ENCODE results near the gene POLR2F. TPM values are rescaled to one million over a fixed set of nuclear protein-coding genes. Genes with fewer than 3 reads are reported as not detected.

The POLR2F gene
- total RNA-seq, 4 donors from 2014 or later, result 31.7 to 56.1 (median 46.9) TPM

DNA sequence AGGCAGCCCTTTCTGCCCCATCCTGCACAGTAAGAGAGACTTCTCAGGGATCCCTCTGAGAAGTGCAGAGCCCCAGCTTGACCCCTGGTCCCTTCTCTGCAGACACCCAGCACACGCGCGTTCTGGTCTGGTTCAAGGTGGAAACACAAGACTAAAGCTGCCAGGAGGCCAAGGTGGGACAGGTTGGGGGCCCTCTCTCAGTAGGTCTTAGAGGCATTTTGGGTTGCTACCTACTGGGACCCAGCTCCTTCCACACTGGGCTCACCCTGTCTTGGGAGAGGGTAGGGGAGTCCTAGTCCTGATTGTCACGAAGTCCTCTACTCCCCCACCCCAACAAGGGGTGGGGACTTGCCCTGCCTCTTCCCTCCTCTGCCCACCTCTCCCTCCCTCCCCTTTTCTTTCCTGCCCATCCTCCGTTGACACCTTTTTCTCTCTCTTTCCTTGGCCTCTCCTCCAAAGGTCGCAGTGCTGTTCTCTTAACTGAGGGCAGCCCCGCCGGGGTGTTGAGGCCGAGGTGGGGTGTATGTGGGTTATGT lies 31.6 kb downstream of the POLR2F start:
- H3K36me3 ChIP-seq, result no peaks in the 10 kb centered on the region
- H3K27ac ChIP-seq, result no peak overlapping the region
- TF ChIP-seq CTCF (IDR thresholded peaks at IDR 0.05) (no peak), POLR2A (IDR thresholded peaks at IDR 0.05) (no peak)
- no peaks in the 10 kb centered on the region for H3K9me3 ChIP-seq
- H3K4me1 ChIP-seq, result no peaks in the 10 kb centered on the region
- intact Hi-C loops (cut with DNase I), result no loop called here
- no peaks in the 10 kb centered on the region for H3K27me3 ChIP-seq
- H3K4me3 ChIP-seq, result no peak overlapping the region
- DNase-seq, result no peak
- WGBS, 2 donors, result 73 to 84% methylated on average over 6 of the region's 9 CpGs

DNA sequence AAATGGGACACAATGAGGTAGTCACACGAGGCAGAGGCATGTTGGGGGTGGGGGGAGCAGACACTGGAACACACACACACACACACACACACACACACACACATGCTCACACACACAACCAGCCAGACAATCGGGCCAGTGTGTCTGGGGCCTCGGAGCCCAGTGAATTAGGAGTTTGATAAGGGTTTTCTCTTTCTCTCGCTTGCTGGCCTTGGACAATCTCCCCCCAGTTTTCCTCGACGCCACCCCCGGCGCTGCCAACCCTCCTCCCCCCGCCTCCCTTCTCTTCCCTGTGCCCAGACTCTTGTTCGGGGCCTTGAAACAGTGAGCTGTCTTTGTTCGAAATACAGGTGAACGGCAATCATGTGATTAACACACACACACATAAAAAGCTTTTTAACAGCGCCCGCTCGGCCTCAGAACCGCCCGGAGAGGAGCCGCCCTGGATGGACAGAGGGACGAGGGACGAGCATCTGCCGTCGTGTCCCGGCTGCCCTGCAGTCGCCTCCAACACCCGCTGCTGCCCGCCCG lies 32.3 kb downstream of the POLR2F start:
- H3K27ac ChIP-seq, result peak overlapping the region in 1 of 4 donors; percentile 14
- H3K9me3 ChIP-seq, result no peaks in the 10 kb centered on the region
- DNase-seq, result no peak
- H3K27me3 ChIP-seq, result no peaks in the 10 kb centered on the region
- TF ChIP-seq CTCF (IDR thresholded peaks at IDR 0.05), result no peak
- no peak for TF ChIP-seq POLR2A (IDR thresholded peaks at IDR 0.05)
- H3K36me3 ChIP-seq, result no peaks in the 10 kb centered on the region
- WGBS, 2 donors, result 82 to 89% methylated on average over 14 to 17 of the region's 27 CpGs
- H3K4me1 ChIP-seq, result no peaks in the 10 kb centered on the region
- H3K4me3 ChIP-seq, result no peak overlapping the region
- intact Hi-C loops (cut with DNase I), result no loop called here

GRCh38 chr22:37986371-37986770 lies 32.9 kb downstream of the POLR2F start:
- no peaks in the 10 kb centered on the region for H3K9me3 ChIP-seq
- no peak for DNase-seq
- no peaks in the 10 kb centered on the region for H3K36me3 ChIP-seq
- WGBS, 2 donors, result 80 to 89% methylated on average over 3 to 5 of the region's 7 CpGs
- no peaks in the 10 kb centered on the region for H3K27me3 ChIP-seq
- H3K27ac ChIP-seq, result peak overlapping the region in 1 of 4 donors; percentile 14
- no peaks in the 10 kb centered on the region for H3K4me1 ChIP-seq
- TF ChIP-seq POLR2A (IDR thresholded peaks at IDR 0.05) (no peak), CTCF (IDR thresholded peaks at IDR 0.05) (no peak)
- intact Hi-C loops (cut with DNase I), result no loop called here
- peak overlapping the region in 1 of 4 donors; percentile 7 for H3K4me3 ChIP-seq

- Histone ChIP-seq H3K27me3 (no peaks in the 10 kb centered on the region), H3K36me3 (no peaks in the 10 kb centered on the region), H3K4me3 (no peak overlapping the region), H3K27ac (no peak overlapping the region), H3K9me3 (no peaks in the 10 kb centered on the region), H3K4me1 (no peaks in the 10 kb centered on the region)
- TF ChIP-seq POLR2A (IDR thresholded peaks at IDR 0.05), result no peak
- no peak for TF ChIP-seq CTCF (IDR thresholded peaks at IDR 0.05)
- 88 to 89% methylated on average over 8 to 10 of the region's 14 CpGs for WGBS, 2 donors
- DNase-seq, result no peak
- intact Hi-C loops (cut with DNase I), result no loop called here
These were observed 35.9 kb downstream of the POLR2F start for GRCh38 chr22:37989146-37990045.

- no peak for DNase-seq
- TF ChIP-seq CTCF (IDR thresholded peaks at IDR 0.05) (no peak), POLR2A (IDR thresholded peaks at IDR 0.05) (no peak)
- Histone ChIP-seq H3K27ac (no peak overlapping the region), H3K4me3 (no peak overlapping the region), H3K36me3 (no peaks in the 10 kb centered on the region), H3K4me1 (no peaks in the 10 kb centered on the region), H3K27me3 (no peaks in the 10 kb centered on the region), H3K9me3 (no peaks in the 10 kb centered on the region)
- intact Hi-C loops (cut with DNase I), result no loop called here
- 80 to 83% methylated on average over 1 to 2 of the region's 5 CpGs for WGBS, 2 donors
These were observed 36.8 kb downstream of the POLR2F start for GRCh38 chr22:37990301-37990700.

Measured in esophagus squamous epithelium (tissue), 5 donors.